GM19023 (cell line): Measurements from ENCODE around the gene TRIM34.
A peak's percentile ranks its signal among the peaks of the same experiment; 100 is the strongest.
"Not testable (repeated sequence)": the region's sequence is repeated elsewhere in the genome, so short reads cannot be mapped to it uniquely, and the experiment has no call there.

Experiments
- ATAC-seq: cut with Tn5 transposase; IDR thresholded peaks from one replicate; pipeline ENCODE4 v1.9.1; 2021; ENCODE audit warnings: mild to moderate bottlenecking, moderate library complexity; ENCODE audit not compliant: unreplicated experiment

TRIM34 gene

GRCh38 chr11:5620651-5621521 is 3.9 kb upstream of the TRIM34 start:
- ATAC-seq = no peak

GRCh38 chr11:5621580-5621979 is 3.2 kb upstream of the TRIM34 start:
- no peak for ATAC-seq

DNA sequence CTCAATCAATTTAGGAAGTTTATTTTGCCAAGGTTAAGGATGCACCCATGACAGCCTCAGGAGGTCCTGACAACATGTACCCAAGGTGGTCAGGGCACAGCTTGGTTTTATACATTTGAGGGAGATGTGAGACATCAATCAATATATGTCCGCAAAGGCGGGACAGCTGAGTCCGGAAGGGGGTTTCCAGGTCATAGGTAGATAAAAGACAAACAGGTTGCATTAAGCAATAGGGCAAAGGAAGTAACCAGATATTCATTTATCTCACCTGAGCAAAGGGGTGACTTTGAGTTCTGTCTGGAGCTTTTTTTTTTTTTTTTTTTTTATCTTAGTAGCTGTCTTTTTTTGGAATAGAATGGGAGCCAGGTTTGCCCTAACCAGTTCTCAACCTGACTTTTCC is 2.0 kb upstream of the TRIM34 start:
- no peak for ATAC-seq

DNA sequence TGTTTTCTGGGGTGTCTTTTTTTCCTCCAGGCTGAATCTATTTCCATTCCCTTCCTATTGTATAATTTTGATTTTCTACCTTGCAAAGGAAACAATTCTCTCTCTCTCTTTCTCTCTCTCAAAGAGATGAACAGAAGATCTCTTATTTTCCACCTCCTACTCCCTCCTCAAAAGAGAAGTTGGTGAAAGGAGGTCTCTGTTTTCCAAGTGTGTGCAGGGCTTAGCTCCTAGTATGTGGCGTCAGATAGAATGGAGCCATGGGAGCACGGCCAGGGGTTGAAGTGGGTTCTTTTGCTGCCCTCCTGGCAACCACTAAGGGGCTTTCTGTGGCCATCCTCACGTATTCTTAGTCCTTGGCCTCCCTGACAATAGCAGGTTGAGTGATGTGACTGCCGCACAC is 480 bp downstream of the TRIM34 start:
- ATAC-seq = no peak

DNA sequence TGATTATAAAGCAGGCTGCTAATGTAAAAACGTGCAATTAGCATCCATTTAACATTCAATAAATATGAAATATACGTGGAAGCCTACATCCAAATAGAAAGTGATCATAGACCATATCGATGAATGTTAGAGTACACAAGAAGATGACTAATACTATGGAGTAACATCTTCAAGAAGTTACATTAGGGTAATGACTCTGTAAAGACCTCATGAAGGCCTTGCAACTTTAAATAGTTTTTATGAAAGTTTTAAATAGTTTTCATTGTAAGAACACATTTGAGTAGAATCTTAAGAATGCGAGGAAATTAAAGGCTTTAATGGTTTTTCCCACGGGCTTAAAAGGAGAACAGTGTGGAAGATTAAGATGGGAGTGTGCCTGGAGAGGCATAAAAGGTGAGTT is 1.4 kb downstream of the TRIM34 start:
- ATAC-seq = no peak

- ATAC-seq = no peak
Observed at GRCh38 chr11:5631417-5631816, 6.6 kb downstream of the TRIM34 start.

- peak; percentile 93 for ATAC-seq
Observed at GRCh38 chr11:5631969-5632635, 7.3 kb downstream of the TRIM34 start.

GRCh38 chr11:5639953-5640352 is 15.2 kb downstream of the TRIM34 start:
- no peak for ATAC-seq

DNA sequence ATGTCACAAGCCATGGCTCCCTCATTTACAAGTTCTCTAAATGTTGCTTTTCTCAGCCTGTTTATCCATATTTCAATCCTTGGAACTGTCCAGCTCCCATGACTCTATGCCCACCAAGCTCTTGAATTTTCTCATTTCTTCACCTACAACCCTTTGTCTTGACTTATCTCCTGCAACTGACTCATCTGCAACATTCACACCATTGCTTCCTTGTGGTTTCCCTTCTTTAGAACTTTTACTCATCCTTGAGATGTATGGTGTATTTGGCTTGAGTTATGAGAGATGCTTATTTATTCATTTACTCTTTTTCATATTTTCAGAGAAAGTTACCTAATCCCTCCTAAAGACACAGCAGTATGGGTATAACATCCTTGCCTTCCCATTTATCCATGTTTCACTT is 18.8 kb downstream of the TRIM34 start:
- no peak for ATAC-seq

GRCh38 chr11:5646139-5646538 is 21.3 kb downstream of the TRIM34 start:
- ATAC-seq = no peak

- no peak for ATAC-seq
Observed at GRCh38 chr11:5655474-5655873, 30.7 kb downstream of the TRIM34 start.

GRCh38 chr11:5656956-5657355 is 32.2 kb downstream of the TRIM34 start:
- ATAC-seq = not testable (repeated sequence)

- ATAC-seq = no peak
Observed at GRCh38 chr11:5658318-5658717, 33.5 kb downstream of the TRIM34 start.

GRCh38 chr11:5663511-5663910 is 38.7 kb downstream of the TRIM34 start:
- no peak for ATAC-seq

DNA sequence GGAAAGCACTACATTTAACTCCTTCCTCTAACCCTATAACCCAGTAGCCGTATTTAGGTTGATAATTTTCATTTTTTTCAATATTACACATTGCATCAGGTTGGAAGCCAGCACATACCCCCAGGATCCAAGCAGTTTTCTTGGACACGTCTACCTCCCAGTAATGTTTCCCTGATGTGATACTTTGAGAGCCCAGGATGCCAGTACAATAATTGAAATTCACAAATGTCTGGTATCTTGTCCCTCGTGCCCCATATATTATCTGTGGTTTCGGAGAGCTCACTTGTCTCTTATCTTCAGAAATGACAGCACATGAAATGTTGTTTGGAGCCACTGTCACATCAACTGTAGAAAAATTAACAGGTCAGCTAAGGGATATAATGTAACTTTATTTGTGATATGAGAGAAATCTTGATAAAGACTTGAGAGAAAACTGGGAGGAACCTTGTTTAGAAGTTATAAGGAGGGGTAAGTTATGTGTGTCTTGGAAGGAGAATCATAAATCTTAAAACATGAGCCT is 40.3 kb downstream of the TRIM34 start:
- no peak for ATAC-seq

GRCh38 chr11:5665746-5666401 is 41.1 kb downstream of the TRIM34 start:
- no peak for ATAC-seq

DNA sequence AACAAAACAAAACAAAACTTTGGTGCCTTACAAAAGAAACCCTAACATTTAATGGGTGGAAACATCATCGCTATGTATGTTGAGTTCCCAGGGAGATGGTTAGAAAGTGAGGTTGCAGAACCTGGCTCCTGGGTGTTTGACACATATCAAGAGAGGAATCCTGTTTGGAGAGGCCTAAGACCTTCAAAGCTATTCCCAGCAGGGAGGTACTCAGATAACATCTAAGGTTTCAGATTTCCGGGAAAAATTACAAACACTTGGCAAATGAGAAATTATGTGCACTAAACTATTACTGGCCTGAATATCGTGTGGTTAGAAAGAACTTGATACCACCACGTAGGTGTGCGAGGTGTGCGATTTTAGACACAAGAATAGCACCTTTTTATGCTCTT is 41.6 kb downstream of the TRIM34 start:
- no peak for ATAC-seq

GRCh38 chr11:5671831-5672230 is 47.0 kb downstream of the TRIM34 start:
- no peak for ATAC-seq

DNA sequence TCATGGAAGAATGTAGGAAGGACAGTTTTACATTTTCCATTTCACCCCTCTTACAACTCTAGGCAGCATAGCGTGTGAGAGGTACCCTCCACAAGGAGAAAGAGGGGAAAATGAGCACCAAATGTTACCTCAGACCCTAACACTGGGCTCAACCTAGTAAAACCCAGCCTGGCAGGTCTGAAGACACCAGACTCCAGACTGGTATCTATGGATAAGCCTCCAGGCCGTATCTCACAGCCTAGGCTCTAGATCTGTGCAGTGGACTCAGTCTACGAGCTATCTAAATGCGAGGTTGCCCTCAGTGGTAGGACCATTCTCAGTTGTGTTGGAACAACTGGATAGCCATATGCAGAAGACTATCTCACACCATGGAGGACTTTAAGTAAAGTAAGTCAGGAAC is 49.6 kb downstream of the TRIM34 start:
- ATAC-seq = no peak

GRCh38 chr11:5679811-5680210 is 55.0 kb downstream of the TRIM34 start:
- ATAC-seq = no peak

DNA sequence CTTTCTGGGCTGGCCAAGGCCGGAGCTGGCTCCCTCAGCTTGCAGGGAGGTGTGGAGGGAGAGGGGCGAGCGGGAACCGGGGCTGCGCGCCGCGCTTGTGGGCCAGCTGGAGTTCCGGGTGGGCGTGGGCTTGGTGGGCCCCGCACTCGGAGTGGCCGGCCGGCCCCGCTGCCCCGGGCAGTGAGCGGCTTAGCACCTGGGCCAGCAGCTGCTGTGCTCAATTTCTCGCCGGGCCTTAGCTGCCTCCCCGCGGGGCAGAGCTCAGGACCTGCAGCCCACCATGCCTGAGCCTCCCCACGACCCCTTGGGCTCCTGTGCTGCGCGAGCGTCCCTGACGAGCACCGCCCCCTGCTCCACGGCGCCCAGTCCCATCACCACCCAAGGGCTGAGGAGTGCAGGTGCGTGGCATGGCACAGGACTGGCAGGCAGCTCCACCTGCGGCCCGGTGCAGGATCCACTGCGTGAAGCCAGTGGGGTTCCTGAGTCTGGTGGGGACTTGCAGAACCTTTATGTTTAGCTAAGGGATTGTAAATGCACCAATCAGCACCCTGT is 58.2 kb downstream of the TRIM34 start:
- ATAC-seq = not testable (repeated sequence)
